ENCODE measurements around the gene STKLD1.
A peak's percentile ranks its signal among the peaks of the same experiment; 100 is the strongest.

The STKLD1 gene

GRCh38 chr9:133368249-133368881 is 7.8 kb upstream of the STKLD1 start:
- no peak overlapping the region for H4K8ac ChIP-seq (ENCODE audit: low read depth, low read length)
- no peak overlapping the region for H3K14ac ChIP-seq (ENCODE audit: low read length)
- H3K27me3 ChIP-seq (ENCODE audit: control insufficient read depth in 3 of 3, insufficient read depth in 3 of 3, low read depth in 1 of 3, low read length in 3 of 3): peaks cover 0 to 1% (median 0%) of the 10 kb centered on the region in 3 experiments
- peak overlapping the region; percentile 40 for H3K23ac ChIP-seq (ENCODE audit: low read depth, low read length, poor library complexity)
- H3K4me1 ChIP-seq (ENCODE audit: control insufficient read depth in 2 of 2, insufficient read depth in 1 of 2, low read depth in 1 of 2, low read length in 2 of 2): no peaks in the 10 kb centered on the region
- DNase-seq (ENCODE audit: low spot score): no peak
- H2BK12ac ChIP-seq (ENCODE audit: low read length): no peak overlapping the region
- no peaks in the 10 kb centered on the region for H3K9me3 ChIP-seq (replicated peaks in 1 of 2; ENCODE audit: control insufficient read depth in 2 of 2, insufficient read depth in 1 of 2, low read depth in 1 of 2, low read length in 2 of 2)
- peak overlapping the region in 1 of 2 donors; percentile 32 for H3K4me3 ChIP-seq (ENCODE audit: low read length in 2 of 2)
- no peak overlapping the region for H2AK5ac ChIP-seq (ENCODE audit: low read depth, low read length)
- WGBS, 2 donors (ENCODE audit: extremely low coverage in 2 of 2, insufficient read length in 2 of 2, insufficient replicate concordance in 1 of 2): no CpG with 5 or more reads among the region's 18 CpGs
- no peak overlapping the region for H3K4ac ChIP-seq (ENCODE audit: low read length)
- H2BK15ac ChIP-seq (ENCODE audit: low read length): no peak overlapping the region
- no peak overlapping the region for H3K27ac ChIP-seq (replicated peaks; ENCODE audit: low read length)
- no peak overlapping the region for H2BK5ac ChIP-seq (ENCODE audit: low read length)
- H3K4me2 ChIP-seq (ENCODE audit: insufficient read depth, low read length, poor library complexity, severe bottlenecking): no peak overlapping the region
- no peak overlapping the region for H3K18ac ChIP-seq (ENCODE audit: low read length)
- no peak overlapping the region for H2AFZ ChIP-seq (ENCODE audit: low read length)
- no peak overlapping the region for H2BK120ac ChIP-seq (ENCODE audit: low read depth, low read length)
- peaks cover 55 to 96% of the 10 kb centered on the region in 2 donors for H3K36me3 ChIP-seq (replicated peaks in 1 of 2; ENCODE audit: control insufficient read depth in 2 of 2, insufficient read depth in 2 of 2, low read length in 2 of 2)
- peaks cover 40% of the 10 kb centered on the region for H3K79me1 ChIP-seq (ENCODE audit: low read depth, low read length)
- no peak overlapping the region for H4K91ac ChIP-seq (ENCODE audit: low read depth, low read length, poor library complexity)
- no peak overlapping the region for H3K9ac ChIP-seq (ENCODE audit: low read depth, low read length, poor library complexity)

GRCh38 chr9:133369422-133369821 is 6.7 kb upstream of the STKLD1 start:
- Histone ChIP-seq H2AK5ac (ENCODE audit: low read depth, low read length) (no peak overlapping the region), H2BK15ac (ENCODE audit: low read length) (no peak overlapping the region), H3K23ac (ENCODE audit: low read depth, low read length, poor library complexity) (peak overlapping the region; percentile 49), H3K9me3 (replicated peaks in 1 of 2; ENCODE audit: control insufficient read depth in 2 of 2, insufficient read depth in 1 of 2, low read depth in 1 of 2, low read length in 2 of 2) (no peaks in the 10 kb centered on the region), H3K9ac (ENCODE audit: low read depth, low read length, poor library complexity) (peak overlapping the region; percentile 50), H3K36me3 (replicated peaks in 1 of 2; ENCODE audit: control insufficient read depth in 2 of 2, insufficient read depth in 2 of 2, low read length in 2 of 2) (peaks cover 47 to 94% of the 10 kb centered on the region in 2 donors), H3K27ac (replicated peaks; ENCODE audit: low read length) (no peak overlapping the region), H2BK120ac (ENCODE audit: low read depth, low read length) (no peak overlapping the region), H3K4me2 (ENCODE audit: insufficient read depth, low read length, poor library complexity, severe bottlenecking) (no peak overlapping the region), H3K79me1 (ENCODE audit: low read depth, low read length) (peaks cover 40% of the 10 kb centered on the region), H2BK12ac (ENCODE audit: low read length) (no peak overlapping the region), H4K91ac (ENCODE audit: low read depth, low read length, poor library complexity) (no peak overlapping the region), H3K18ac (ENCODE audit: low read length) (no peak overlapping the region), H3K14ac (ENCODE audit: low read length) (no peak overlapping the region), H3K4ac (ENCODE audit: low read length) (no peak overlapping the region), H4K8ac (ENCODE audit: low read depth, low read length) (no peak overlapping the region), H3K27me3 (ENCODE audit: control insufficient read depth in 3 of 3, insufficient read depth in 3 of 3, low read depth in 1 of 3, low read length in 3 of 3) (peaks cover 0 to 1% (median 0%) of the 10 kb centered on the region in 3 experiments), H2BK5ac (ENCODE audit: low read length) (no peak overlapping the region), H2AFZ (ENCODE audit: low read length) (no peak overlapping the region), H3K4me1 (ENCODE audit: control insufficient read depth in 2 of 2, insufficient read depth in 1 of 2, low read depth in 1 of 2, low read length in 2 of 2) (peaks cover 0 to under 1% of the 10 kb centered on the region in 2 donors), H3K4me3 (ENCODE audit: low read length in 2 of 2) (no peak overlapping the region)
- no CpG with 5 or more reads among the region's 6 CpGs for WGBS, 2 donors (ENCODE audit: extremely low coverage in 2 of 2, insufficient read length in 2 of 2, insufficient replicate concordance in 1 of 2)
- DNase-seq (ENCODE audit: low spot score): no peak

GRCh38 chr9:133369933-133370332 is 6.2 kb upstream of the STKLD1 start:
- Histone ChIP-seq H3K79me1 (ENCODE audit: low read depth, low read length) (peaks cover 40% of the 10 kb centered on the region), H3K4me3 (ENCODE audit: low read length in 2 of 2) (no peak overlapping the region), H3K14ac (ENCODE audit: low read length) (no peak overlapping the region), H3K23ac (ENCODE audit: low read depth, low read length, poor library complexity) (no peak overlapping the region), H3K36me3 (replicated peaks in 1 of 2; ENCODE audit: control insufficient read depth in 2 of 2, insufficient read depth in 2 of 2, low read length in 2 of 2) (peaks cover 44 to 91% of the 10 kb centered on the region in 2 donors), H4K91ac (ENCODE audit: low read depth, low read length, poor library complexity) (no peak overlapping the region), H2AK5ac (ENCODE audit: low read depth, low read length) (no peak overlapping the region), H2AFZ (ENCODE audit: low read length) (no peak overlapping the region), H4K8ac (ENCODE audit: low read depth, low read length) (no peak overlapping the region), H3K27me3 (ENCODE audit: control insufficient read depth in 3 of 3, insufficient read depth in 3 of 3, low read depth in 1 of 3, low read length in 3 of 3) (peaks cover 0 to 1% (median 0%) of the 10 kb centered on the region in 3 experiments), H3K9me3 (replicated peaks in 1 of 2; ENCODE audit: control insufficient read depth in 2 of 2, insufficient read depth in 1 of 2, low read depth in 1 of 2, low read length in 2 of 2) (no peaks in the 10 kb centered on the region), H2BK120ac (ENCODE audit: low read depth, low read length) (no peak overlapping the region), H3K4me2 (ENCODE audit: insufficient read depth, low read length, poor library complexity, severe bottlenecking) (no peak overlapping the region), H3K18ac (ENCODE audit: low read length) (no peak overlapping the region), H2BK15ac (ENCODE audit: low read length) (no peak overlapping the region), H2BK12ac (ENCODE audit: low read length) (no peak overlapping the region), H3K9ac (ENCODE audit: low read depth, low read length, poor library complexity) (no peak overlapping the region), H3K4ac (ENCODE audit: low read length) (no peak overlapping the region), H2BK5ac (ENCODE audit: low read length) (no peak overlapping the region), H3K4me1 (ENCODE audit: control insufficient read depth in 2 of 2, insufficient read depth in 1 of 2, low read depth in 1 of 2, low read length in 2 of 2) (peaks cover 0 to 5% of the 10 kb centered on the region in 2 donors), H3K27ac (replicated peaks; ENCODE audit: low read length) (no peak overlapping the region)
- WGBS, 2 donors (ENCODE audit: extremely low coverage in 2 of 2, insufficient read length in 2 of 2, insufficient replicate concordance in 1 of 2): no CpG with 5 or more reads among the region's 7 CpGs
- DNase-seq (ENCODE audit: low spot score): no peak

- no peak overlapping the region for H2AK5ac ChIP-seq (ENCODE audit: low read depth, low read length)
- no peak overlapping the region for H2BK15ac ChIP-seq (ENCODE audit: low read length)
- no peak for DNase-seq (ENCODE audit: low spot score)
- no peak overlapping the region for H2BK12ac ChIP-seq (ENCODE audit: low read length)
- H3K4me1 ChIP-seq (ENCODE audit: control insufficient read depth in 2 of 2, insufficient read depth in 1 of 2, low read depth in 1 of 2, low read length in 2 of 2): peaks cover 0 to 5% of the 10 kb centered on the region in 2 donors
- H3K4me2 ChIP-seq (ENCODE audit: insufficient read depth, low read length, poor library complexity, severe bottlenecking): no peak overlapping the region
- H2AFZ ChIP-seq (ENCODE audit: low read length): no peak overlapping the region
- no peak overlapping the region for H2BK5ac ChIP-seq (ENCODE audit: low read length)
- H2BK120ac ChIP-seq (ENCODE audit: low read depth, low read length): no peak overlapping the region
- no peak overlapping the region for H3K14ac ChIP-seq (ENCODE audit: low read length)
- H4K91ac ChIP-seq (ENCODE audit: low read depth, low read length, poor library complexity): no peak overlapping the region
- H3K4me3 ChIP-seq (ENCODE audit: low read length in 2 of 2): no peak overlapping the region
- no CpG with 5 or more reads among the region's 9 CpGs for WGBS, 2 donors (ENCODE audit: extremely low coverage in 2 of 2, insufficient read length in 2 of 2, insufficient replicate concordance in 1 of 2)
- peaks cover 38% of the 10 kb centered on the region for H3K79me1 ChIP-seq (ENCODE audit: low read depth, low read length)
- peak overlapping the region; percentile 24 for H3K9ac ChIP-seq (ENCODE audit: low read depth, low read length, poor library complexity)
- peaks cover 0 to 1% (median 0%) of the 10 kb centered on the region in 3 experiments for H3K27me3 ChIP-seq (ENCODE audit: control insufficient read depth in 3 of 3, insufficient read depth in 3 of 3, low read depth in 1 of 3, low read length in 3 of 3)
- H3K18ac ChIP-seq (ENCODE audit: low read length): no peak overlapping the region
- H3K23ac ChIP-seq (ENCODE audit: low read depth, low read length, poor library complexity): no peak overlapping the region
- peaks cover 38 to 83% of the 10 kb centered on the region in 2 donors for H3K36me3 ChIP-seq (replicated peaks in 1 of 2; ENCODE audit: control insufficient read depth in 2 of 2, insufficient read depth in 2 of 2, low read length in 2 of 2)
- H3K27ac ChIP-seq (replicated peaks; ENCODE audit: low read length): no peak overlapping the region
- no peaks in the 10 kb centered on the region for H3K9me3 ChIP-seq (replicated peaks in 1 of 2; ENCODE audit: control insufficient read depth in 2 of 2, insufficient read depth in 1 of 2, low read depth in 1 of 2, low read length in 2 of 2)
- no peak overlapping the region for H4K8ac ChIP-seq (ENCODE audit: low read depth, low read length)
- H3K4ac ChIP-seq (ENCODE audit: low read length): no peak overlapping the region
Observed at GRCh38 chr9:133370685-133371084, 5.5 kb upstream of the STKLD1 start.

Data from neuronal stem cell (in vitro differentiated cells).